Iris pigment epithelial cell (primary cell): Measurements from ENCODE around the gene NSDHL.
"Not testable (repeated sequence)": the region's sequence is repeated elsewhere in the genome, so short reads cannot be mapped to it uniquely, and the experiment has no call there.

Source experiments
- DNase-seq: peaks from one replicate; pipeline ENCODE4 v3.0.0-alpha.2; 2011; ENCODE audit warnings: low read depth

The NSDHL gene

DNA sequence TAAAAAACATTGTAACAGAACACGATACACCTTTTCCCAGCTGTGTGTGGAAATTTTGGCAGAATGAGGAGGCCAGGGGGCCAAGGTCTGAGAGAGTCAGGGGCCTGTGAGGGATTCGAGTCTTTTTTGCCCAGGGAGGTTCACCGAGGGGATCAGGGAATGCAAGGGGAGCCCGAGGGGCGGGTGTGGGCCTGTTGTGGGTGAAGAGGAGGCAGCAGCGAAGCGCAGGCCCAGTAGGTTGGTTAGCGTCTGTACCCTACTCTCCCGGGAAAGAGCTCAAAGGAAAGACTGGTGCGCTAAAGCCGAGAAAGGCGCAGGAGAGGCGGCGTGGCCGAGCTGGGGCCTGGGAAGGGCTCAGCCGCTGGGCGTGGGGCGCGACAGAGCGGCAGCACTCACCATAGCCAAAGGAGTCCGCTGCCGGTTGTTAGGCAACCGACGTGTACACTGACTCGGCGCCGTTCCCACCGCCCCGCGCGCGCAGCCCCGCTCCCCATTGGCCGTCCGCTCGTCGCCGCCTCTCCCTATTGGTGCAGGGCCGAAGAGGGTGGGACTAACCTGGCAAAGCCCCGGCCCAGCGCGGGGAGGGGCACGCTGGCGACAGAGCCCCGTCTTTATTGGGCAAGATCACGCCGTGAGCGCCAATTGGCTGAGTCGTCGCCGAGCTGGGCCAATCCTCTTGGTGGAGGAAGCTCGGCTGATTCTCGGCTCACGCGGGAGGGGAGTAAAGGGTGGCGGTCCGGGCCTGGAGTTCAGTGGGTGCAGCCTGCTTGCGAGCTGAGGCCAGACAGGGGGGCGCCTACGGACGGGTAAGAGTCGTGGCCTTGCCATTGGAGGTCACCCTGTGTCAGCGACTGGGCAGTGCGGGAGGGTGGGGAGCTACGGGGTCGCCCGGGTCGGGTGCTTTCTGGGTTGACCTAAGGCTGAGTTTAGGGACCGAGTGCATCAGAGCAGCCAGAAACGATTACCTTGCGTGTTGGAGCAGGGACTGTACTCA lies at the start of gene NSDHL, which contains the start of gene CETN2:
TSS of gene NSDHL (plus strand) at position 752 of the 994 bp plus-strand sequence. CDS start 15,262 bp downstream, outside the sequence.
TSS of gene CETN2 (minus strand) at position 446 of the 994 bp plus-strand sequence. CDS start at position 399, 47 bp downstream.
- DNase-seq = peak; percentile 95

DNA sequence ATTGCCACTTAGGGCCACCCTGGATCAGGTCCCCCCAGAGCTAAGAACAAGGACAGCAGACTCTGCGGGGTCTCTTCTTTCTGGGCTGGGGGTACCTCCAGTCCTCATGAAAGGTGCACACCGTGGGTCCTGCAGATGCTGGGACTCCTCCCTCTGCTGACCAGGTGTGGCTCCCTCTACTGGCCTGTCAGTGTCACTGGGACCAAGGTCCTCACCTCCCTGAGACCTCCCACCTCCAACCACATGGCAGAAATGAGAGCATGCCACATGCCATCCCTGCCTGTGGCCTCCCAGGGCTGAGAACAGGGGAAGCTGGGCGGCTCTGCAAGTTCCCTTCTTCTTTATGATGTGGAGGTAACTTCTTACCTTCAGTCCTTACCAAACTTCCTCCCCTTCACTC lies 43.8 kb upstream of the NSDHL start:
- DNase-seq = not testable (repeated sequence)

DNA sequence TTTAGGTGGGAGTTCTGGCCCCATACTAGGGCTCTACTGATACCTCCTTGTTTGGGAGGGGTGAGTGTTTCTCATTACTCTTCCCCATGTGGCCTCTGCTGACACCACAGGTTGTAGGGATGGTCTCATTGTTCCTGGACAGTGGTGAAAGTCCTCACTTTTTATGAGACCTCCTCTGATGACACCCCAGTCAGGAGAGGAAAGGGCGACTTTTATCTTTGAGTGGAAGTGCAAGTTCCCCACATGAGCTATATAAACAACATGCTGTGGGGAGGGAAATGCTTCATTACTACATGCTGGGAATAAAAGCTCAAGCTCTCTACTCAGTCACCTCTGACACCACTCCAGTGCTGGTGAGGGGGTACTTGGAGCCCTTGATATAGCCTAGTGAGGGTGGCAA lies 31.9 kb upstream of the NSDHL start:
- no peak for DNase-seq

DNA sequence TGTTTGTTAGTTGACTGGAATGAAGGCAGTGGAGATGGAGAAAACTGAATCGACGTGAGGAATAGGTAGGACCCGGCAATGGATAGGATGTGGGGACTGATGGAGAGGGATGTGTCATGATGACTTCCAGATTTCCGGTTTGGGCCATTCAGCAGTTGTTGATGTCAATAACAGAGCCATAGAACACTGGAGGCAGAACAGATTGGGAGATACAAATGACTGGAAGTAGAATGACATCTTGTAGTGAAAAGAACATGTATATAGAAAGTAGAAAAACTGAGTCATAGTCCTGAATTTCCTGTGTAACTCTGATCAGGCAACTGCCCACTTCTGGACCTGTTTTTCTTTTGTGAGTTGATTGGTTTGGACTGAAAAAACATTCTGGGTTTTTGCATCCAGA lies 24.8 kb upstream of the NSDHL start:
- DNase-seq = no peak

DNA sequence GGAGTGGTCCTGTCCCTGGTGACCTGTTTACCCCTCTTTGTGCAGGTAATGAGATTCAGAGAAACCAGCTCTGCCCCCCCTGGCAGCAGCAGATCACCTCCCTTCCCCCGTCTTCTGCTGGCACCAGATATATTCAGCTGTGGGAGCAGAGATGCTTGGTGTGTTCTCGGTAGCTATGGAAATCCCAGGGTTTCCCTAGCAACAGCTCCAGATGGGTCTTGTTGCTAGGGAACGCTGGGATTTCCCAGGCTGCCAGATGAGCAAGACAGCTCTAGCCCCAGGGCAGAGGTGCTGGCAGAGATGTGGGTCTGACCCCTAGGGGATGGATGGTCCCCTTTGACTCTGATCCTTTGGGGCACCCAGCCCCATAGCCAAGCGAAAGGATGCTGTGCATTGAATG lies 20.5 kb upstream of the NSDHL start:
- DNase-seq = no peak

DNA sequence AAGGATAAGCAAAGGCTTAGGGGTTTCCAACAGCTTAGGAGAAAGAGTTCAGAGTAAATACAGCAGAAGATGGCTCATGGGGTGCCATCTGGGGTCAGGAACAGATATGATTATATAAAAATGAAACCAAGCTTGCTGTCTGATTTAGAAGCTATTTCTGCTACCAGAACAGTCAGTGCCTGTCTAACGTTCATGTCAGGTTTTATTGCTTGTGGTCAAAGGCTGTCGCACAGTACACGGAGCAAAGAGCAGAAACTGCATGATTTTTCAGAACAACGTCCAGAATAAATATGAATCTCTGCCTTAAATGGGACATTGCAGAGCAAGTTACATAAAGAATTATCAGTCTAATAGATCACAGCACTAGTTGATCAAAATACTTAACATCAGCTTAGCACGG lies 17.7 kb upstream of the NSDHL start:
- no peak for DNase-seq

DNA sequence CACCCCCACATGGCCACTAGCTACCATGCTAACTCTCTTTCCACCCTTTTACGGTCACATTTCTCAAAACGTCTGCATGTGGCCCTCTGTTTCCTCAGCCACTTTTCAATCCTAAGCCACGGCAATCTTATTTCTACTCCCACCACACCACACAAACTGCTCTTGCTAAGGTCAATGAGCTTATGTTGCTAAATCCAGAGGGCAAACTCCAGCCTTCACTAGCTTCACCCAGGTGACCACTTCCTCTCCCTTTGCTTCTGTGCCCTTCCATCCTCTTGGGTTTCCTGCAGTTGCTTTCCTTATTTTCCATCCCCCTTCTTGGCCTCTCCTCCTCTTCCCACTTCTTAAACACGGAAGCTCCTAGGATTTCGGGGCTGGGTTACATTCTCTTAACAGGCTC lies 16.8 kb upstream of the NSDHL start:
- no peak for DNase-seq

DNA sequence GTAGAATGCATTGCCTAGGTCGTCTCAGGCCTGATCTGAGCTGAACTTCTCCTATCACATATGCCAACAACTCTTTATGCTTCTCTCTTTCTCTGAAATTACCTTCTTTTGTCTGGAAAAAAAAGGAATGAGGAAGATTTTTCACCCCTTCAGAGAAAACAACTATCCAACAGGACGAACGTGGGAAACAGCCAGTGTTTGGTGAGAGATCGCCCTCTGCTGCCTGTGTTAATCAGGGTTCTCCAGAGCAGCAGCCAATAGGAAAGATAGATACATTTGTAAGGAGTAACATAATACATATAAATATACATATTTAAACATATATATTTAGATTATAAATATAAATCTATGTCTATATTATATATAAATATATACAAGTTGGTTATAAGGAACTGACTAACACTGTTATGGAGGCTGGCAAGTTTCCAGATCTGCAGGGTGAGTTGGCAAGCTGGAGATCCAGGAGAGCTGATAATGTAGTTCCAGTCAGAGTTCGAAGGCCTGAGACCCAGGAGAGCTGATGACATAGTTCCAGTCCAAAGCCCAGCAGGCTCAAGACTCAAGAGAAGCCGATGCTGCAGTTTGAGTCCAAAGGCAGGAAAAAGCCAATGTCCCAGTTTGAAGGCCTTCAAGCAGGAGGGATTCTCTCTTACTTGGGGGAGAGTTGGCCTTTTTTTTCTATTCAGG lies 13.6 kb upstream of the NSDHL start:
- DNase-seq = peak; percentile 45

DNA sequence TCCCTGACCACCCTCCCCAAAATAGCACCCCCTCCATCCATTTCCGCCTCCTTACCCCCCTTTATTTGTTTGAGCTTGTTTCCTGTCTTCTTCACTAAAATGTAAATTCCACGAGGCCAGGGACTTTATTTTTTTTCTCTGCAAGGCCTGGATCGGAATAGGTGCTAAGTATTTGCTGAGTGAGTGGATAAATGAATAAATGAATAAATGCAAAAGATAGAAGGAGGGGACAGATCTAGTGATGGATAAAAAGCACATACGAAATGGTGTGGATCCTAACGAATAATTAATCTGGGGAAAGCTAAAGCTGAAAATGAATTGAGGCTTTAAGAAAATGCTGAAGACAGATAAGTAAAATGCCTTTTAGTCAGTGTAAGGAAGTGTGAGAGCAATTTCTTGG lies 12.5 kb upstream of the NSDHL start:
- no peak for DNase-seq

DNA sequence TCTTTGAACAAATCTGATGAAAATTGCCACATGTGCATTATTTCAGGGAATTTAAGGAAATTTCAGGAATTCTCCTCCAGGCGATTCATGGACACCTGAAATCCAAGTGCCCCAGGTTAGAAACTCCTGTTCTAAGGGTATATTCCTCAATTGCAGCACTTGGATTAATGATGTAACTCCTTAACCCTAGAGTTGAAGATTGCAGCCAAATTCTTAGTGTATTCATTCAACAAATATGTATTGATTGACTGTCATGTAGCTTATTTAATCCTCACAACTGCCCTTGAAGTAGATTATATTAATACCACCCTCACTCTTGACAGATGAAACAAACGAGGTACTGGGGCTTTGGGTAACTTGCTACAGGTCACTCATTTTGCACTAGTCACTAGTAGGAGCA lies 11.6 kb upstream of the NSDHL start:
- DNase-seq = no peak

DNA sequence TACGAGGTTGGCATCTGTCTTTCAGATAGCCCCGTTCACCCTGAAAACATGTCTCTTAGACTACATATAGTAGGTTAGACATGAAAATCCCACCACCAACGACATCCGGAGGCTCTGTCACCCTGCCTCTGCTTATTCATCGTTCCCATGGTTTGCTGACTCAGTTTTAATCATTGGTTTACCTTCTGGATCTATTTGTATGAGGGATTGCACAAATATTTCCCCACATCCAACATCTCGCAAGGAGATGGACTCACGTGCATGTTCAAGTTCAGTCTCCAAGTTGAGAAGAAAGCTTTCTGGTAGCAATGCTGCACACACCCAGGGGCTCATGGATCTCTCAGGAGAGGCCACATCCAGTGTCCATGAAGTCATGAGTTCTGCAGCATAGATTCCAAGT lies 11.1 kb upstream of the NSDHL start:
- peak; percentile 36 for DNase-seq

DNA sequence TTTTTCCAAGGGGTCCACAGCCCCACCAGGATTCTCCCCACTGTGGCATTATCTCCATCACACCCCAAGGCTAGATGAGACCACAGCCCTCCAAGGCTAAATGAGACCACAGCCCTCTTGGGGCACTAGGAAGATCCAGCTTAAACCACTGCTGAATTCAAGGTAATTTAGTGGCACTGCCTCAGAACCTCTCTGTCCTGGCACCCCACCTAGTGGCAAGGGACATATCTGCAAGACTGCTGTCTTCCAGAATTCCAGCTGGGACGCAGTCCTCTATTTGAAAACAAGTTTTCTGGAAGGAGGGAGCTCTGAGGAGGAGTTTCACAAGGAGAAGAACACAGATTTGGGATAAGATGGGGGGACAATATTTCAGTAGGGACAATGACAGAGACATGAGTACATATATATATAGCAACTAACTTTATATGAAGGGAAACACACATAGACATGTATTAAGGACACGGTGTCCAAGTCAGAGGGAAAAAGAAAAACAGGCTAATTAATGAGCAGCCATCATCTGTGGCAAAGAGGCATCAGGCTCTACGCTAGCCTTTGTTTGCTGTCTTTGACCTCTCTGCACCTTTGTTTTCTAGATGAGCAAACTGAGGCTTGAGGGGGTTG lies 9.6 kb upstream of the NSDHL start:
- DNase-seq = peak; percentile 31

DNA sequence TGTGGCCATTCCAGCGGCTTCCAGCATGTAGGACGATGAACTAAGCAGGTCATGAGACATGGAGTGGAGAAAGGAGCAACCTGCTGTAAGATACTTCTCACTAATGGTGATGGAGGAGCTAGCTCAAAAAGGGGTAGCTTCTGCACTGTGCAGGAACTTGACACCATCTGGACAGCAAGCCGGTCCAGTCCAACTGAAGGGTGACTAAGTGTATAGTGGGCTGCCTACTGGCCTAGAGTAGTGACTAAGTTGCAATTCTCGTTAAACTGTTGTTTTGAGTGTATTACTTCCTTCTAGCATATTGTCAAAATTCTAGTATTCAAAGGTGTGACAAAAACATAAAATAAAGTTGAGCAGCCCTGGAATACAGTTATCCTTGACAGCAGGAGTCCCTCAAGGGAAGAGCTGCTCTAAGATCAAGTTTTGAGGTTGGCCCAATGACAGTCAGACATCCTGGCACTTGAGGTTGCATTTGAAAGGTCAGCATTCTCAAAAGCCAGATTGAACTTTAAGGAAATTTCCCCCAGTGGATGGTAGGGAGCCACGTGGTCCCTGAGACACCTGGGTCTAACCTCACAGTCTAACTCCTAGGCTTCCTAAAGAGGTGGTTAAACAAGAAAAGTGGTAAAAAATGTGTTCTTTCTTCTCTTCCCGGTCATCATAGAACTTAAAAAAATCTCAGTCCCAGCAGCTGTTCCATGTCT lies 8.3 kb upstream of the NSDHL start:
- no peak for DNase-seq

DNA sequence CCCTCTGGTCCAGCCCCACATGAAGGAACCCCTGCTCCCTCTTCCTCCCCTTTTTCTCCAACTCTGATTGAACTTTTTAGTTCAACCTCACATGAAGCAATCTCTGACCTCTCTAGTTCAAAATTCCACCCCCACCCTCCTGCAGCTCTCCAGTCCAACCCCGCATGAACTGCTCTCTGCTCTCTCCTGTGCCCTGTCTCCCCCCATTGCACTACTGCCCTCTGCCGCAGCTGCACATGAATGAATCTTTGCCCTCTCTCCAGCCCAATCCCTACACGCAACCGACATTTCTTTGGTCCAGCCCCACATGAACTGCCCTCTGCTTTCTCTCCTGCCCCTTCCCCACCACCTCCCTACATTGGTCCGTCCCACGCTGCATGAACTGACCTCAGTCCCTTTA lies 7.2 kb upstream of the NSDHL start:
- DNase-seq = no peak

DNA sequence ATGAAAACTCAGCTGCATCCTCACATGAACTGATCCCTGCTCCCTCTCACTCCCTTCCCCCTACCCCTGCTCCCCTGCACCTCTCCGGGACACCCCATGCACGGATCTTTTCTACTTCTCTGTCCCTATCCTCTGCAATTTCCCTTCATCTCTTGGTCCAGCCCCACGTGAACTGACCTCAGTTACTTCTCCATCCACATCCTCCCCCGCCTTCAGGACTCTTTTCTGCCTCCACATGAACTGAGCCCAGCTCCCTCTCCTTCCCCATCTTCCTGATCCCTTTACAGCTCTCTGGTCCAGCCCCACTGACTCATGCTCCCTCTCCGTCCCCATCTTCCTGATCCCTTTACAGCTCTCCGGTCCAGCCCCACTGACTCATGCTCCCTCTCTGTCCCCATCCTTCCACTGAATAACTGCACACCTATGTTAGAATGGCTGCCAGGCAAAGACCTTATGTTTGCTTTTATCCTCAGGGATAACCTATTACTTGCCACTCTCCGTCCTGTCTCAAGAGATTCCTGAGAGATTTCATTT lies 6.0 kb upstream of the NSDHL start:
- no peak for DNase-seq

DNA sequence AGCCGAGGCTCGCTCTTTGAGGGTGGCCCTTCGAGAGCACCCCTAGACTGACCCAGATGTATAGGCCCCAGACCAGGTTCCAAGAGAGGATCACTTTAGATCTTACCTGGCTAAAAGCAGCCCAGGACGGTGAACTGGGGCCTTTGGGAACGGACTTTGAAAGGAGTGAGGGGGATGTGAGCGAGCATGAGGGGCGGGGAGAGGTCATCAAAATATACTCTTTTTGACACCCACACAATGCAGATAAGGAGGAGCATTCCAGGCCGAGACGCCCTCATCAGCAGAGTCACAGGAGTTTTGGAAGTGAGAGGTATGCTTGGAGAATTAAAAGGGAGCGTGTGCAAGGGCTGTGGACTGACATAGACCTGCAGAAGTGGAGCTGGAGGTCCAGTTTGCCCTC lies 528 bp downstream of the NSDHL start:
- DNase-seq = no peak

DNA sequence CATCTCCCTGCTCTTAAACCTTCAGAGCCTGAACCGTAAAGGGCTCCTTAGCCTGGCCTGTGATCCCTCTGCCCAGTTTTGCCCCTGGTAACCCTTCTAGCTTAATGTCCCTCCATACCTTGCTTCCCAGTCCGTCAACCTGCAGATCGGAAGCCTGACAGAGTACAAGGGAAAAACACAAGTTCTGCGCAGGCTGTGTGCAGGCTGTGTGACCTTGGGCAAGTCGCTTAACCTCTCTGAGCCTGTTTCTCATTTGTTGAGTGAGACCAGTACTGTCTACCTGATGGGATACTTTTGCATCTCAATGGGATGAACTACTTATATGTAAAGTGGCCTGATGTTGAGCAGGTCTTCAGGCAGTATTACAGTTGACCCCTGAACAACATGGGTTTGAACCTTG lies 1.7 kb downstream of the NSDHL start:
- DNase-seq = no peak

DNA sequence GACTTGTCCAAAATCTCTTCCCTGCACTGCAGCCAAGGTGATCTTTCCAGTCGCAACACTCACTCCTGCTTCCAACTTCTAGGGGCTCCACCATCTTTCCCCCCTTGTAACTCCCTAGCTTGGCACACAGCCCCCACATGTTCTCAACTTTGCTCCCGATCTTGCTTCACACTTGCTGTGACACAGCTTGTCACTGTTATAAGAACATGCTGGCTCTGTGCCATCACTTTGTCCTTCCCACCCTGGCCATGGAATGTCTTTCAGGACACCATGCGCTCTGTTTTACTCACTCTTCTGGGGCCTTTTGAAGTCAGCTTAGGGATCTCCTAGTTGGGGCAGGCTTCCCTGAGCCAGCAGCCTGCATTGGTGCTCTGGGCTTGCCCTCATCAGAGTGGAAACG lies 2.5 kb downstream of the NSDHL start:
- DNase-seq = no peak

DNA sequence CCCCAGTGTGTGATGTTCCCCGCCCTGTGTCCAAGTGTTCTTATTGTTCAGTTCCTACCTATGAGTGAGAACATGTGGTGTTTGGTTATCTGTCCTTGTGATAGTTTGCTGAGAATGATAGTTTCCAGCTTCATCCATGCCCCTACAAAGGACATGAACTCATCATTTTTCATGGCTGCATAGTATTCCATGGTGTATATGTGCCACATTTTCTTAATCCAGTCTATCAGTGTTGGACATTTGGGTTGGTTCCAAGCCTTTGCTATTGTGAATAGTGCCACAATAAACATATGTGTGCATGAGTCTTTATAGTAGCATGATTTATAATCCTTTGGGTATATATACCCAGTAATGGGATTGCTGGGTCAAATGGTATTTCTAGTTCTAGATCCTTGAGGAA lies 4.6 kb downstream of the NSDHL start:
- not testable (repeated sequence) for DNase-seq

DNA sequence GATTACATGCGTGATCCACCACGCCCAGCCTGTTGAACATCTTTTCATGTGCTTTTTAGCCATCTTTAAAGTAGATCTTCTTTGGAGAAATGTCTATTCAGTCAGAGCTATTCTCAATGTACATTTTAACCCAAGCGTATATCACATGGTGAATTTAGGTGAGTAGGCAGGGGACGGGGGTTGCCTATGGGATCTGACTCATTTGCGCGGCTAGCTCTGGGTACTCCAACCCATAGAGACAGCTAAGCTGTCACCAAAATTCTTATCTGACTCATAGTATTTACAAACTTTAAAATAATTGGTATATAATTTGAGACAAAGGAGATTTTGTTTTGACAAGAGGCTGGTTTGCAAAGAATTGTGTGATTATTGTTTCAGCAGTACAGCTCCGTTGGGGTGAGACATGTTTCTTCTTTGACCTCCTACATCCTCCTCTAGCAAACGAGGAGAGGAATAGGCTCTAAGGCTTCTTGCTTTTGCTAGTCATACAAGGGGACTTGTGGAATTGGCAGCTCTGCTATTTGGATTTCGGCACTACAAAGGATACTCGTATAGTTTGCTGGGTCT lies 12.0 kb downstream of the NSDHL start:
- DNase-seq = no peak

DNA sequence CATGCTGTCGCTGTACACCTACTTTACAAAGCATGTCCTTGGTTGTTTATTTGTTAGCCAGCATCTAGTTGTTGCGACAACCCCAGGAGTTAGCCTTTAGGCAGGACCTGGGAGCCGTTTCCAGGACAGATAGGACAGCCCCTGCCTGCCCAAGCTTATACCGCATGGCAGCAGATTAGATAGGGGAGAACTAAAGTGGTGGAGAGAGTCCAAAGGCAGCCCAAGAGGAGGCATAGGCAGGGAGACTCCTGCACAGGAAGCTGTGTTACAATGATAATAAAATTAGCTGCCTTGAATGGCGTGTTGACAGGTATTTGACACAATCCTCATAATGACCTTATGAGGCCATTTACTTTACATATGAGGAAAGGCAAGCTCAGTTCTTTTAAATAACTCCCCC lies 13.0 kb downstream of the NSDHL start:
- no peak for DNase-seq
